ENCODE results near the gene NISCH.
A peak's percentile ranks its signal among the peaks of the same experiment; 100 is the strongest.

Gene NISCH

DNA sequence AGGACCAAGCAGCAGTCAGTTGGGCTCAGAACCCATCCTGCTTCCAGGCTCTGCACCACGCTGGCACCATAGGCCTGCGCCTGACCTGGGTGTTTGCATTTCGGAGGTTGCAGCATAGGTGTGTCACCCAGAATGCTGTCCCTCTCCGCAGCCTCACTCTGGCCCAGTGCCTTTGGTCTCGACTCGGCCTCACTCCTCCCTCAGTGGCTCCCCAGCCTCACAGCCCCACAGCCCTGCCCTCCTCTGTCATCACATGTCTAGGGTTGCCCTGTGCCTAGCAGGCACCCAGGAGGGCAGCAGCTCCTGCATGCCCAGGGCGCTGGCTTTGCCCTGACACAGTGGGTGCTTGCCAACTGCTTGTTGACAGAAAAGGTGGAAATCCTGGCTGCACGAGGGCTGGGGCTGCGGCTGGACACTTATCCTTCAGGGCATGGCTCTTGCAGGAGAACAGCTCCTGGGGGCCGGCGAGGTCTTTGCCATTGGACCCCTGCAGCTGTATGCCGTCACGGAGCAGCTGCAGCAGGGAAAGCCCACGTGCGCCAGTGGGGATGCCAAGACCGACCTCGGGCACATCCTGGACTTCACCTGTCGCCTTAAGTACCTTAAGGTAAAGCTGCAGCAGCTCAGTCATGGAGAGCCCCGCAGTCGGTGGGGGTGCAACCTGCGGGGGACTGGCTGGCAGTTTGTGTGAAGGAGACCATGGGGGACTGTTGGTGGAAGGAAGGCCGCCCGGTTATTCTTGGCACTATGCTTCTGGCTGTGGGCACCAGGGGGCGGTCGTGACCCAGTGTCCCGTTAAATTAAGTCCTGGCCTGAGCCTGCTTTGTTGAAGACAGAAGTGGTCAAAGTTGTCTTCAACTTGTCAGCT, 16.2 kb downstream of the NISCH start:
- Histone ChIP-seq H3K27me3 (ENCODE audit: control insufficient read depth, low read length) (no peaks in the 10 kb centered on the region), H3K36me3 (ENCODE audit: control insufficient read depth, low read length) (peaks cover 47% of the 10 kb centered on the region), H3K4me3 (ENCODE audit: low read length) (no peak overlapping the region), H3K27ac (ENCODE audit: low read depth, low read length) (no peak overlapping the region), H3K9me2 (replicated peaks; ENCODE audit: control insufficient read depth, low read length) (no peaks in the 10 kb centered on the region), H3F3A (ENCODE audit: control insufficient read depth, insufficient read depth) (no peaks in the 10 kb centered on the region), H4K20me1 (ENCODE audit: control insufficient read depth, insufficient read depth, low read depth, low read length) (no peaks in the 10 kb centered on the region), H3K9me3 (ENCODE audit: control insufficient read depth, insufficient read depth, low read length) (no peaks in the 10 kb centered on the region), H3K4me1 (ENCODE audit: control insufficient read depth, low read length) (no peaks in the 10 kb centered on the region), H3K4me2 (ENCODE audit: low read length) (no peak overlapping the region), H3K79me2 (ENCODE audit: control insufficient read depth, low read length) (peaks cover 2% of the 10 kb centered on the region; the same call in 1 of the 2 replicates)
- TF ChIP-seq, protein P1, sequence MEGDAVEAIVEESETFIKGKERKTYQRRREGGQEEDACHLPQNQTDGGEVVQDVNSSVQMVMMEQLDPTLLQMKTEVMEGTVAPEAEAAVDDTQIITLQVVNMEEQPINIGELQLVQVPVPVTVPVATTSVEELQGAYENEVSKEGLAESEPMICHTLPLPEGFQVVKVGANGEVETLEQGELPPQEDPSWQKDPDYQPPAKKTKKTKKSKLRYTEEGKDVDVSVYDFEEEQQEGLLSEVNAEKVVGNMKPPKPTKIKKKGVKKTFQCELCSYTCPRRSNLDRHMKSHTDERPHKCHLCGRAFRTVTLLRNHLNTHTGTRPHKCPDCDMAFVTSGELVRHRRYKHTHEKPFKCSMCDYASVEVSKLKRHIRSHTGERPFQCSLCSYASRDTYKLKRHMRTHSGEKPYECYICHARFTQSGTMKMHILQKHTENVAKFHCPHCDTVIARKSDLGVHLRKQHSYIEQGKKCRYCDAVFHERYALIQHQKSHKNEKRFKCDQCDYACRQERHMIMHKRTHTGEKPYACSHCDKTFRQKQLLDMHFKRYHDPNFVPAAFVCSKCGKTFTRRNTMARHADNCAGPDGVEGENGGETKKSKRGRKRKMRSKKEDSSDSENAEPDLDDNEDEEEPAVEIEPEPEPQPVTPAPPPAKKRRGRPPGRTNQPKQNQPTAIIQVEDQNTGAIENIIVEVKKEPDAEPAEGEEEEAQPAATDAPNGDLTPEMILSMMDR (IDR thresholded peaks at IDR 0.05; ENCODE audit: low read depth, low read length, poor library complexity, severe bottlenecking): peak; percentile 77
- no peak for TF ChIP-seq EZH2phosphoT487 (IDR thresholded peaks at IDR 0.05; ENCODE audit: borderline replicate concordance, low read length)

DNA sequence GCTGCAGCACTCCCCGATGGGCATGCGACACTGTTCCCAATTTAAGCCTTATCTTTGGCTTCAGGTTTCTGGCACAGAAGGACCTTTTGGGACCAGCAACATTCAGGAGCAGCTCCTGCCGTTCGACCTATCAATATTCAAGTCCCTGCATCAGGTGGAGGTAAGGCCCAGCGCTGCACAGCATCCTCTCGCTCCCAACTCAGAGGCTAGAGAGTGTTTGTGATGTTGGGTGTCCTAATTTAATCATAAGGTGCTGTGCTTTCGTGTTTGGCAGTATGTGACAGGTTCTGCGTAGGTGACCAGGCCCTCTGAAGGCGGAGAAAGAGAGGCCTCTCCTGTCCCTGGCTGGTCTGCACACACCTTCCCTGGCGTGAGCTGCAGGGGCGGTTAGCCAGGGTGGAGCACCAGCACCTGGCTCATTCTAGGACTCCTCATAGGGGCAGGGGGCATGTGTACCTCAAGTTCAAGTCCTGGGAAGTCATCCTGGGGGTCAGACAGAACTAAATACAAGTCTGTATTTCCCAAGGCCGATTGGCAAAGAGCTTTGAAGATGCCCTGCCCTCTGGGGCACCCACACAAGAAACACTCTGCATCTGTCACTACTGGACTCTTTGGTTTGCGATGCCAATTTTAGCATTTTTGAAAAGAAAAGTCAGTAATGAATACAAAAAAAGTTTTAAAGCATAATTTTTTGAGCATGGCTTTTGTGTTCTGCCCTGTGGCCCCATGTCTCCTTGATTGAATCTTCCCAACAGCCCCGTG, 17.0 kb downstream of the NISCH start:
- Histone ChIP-seq H4K20me1 (ENCODE audit: control insufficient read depth, insufficient read depth, low read depth, low read length) (no peaks in the 10 kb centered on the region), H3K4me3 (ENCODE audit: low read length) (no peak overlapping the region), H3F3A (ENCODE audit: control insufficient read depth, insufficient read depth) (no peaks in the 10 kb centered on the region), H3K4me1 (ENCODE audit: control insufficient read depth, low read length) (no peaks in the 10 kb centered on the region), H3K27me3 (ENCODE audit: control insufficient read depth, low read length) (no peaks in the 10 kb centered on the region), H3K4me2 (ENCODE audit: low read length) (no peak overlapping the region), H3K9me2 (replicated peaks; ENCODE audit: control insufficient read depth, low read length) (no peaks in the 10 kb centered on the region), H3K9me3 (ENCODE audit: control insufficient read depth, insufficient read depth, low read length) (no peaks in the 10 kb centered on the region), H3K36me3 (ENCODE audit: control insufficient read depth, low read length) (peaks cover 53% of the 10 kb centered on the region), H3K27ac (ENCODE audit: low read depth, low read length) (no peak overlapping the region), H3K79me2 (ENCODE audit: control insufficient read depth, low read length) (no peaks in the 10 kb centered on the region)
- TF ChIP-seq, protein P1 (IDR thresholded peaks at IDR 0.05; ENCODE audit: low read depth, low read length, poor library complexity, severe bottlenecking): peak; percentile 7
- TF ChIP-seq EZH2phosphoT487 (IDR thresholded peaks at IDR 0.05; ENCODE audit: borderline replicate concordance, low read length): no peak

DNA sequence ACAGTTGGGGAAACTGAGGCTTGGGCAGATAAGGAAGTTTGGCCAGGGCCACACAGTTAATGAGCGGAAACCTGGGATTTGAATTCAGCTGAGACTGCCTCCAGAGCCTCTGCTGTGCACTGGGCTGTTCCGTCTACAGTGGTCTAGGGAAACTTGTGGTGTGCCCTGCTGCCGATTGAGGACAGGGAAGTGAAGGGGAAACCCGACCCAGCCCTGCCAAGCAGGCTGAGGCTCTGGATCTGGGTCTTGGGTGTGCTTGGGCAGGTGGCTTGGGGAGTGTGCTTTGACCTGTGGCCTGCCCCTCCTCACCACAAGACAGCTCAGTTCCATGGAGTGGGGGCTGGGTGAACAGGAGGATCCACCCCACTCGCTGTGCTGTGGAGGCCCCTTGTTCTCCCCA, 17.6 kb downstream of the NISCH start:
- Histone ChIP-seq H3K79me2 (ENCODE audit: control insufficient read depth, low read length) (no peaks in the 10 kb centered on the region), H3K4me3 (ENCODE audit: low read length) (no peak overlapping the region), H3K4me2 (ENCODE audit: low read length) (no peak overlapping the region), H3F3A (ENCODE audit: control insufficient read depth, insufficient read depth) (no peaks in the 10 kb centered on the region), H3K9me3 (ENCODE audit: control insufficient read depth, insufficient read depth, low read length) (no peaks in the 10 kb centered on the region), H3K27me3 (ENCODE audit: control insufficient read depth, low read length) (no peaks in the 10 kb centered on the region), H3K27ac (ENCODE audit: low read depth, low read length) (no peak overlapping the region), H4K20me1 (ENCODE audit: control insufficient read depth, insufficient read depth, low read depth, low read length) (no peaks in the 10 kb centered on the region), H3K9me2 (replicated peaks; ENCODE audit: control insufficient read depth, low read length) (no peaks in the 10 kb centered on the region), H3K36me3 (ENCODE audit: control insufficient read depth, low read length) (peaks cover 59% of the 10 kb centered on the region), H3K4me1 (ENCODE audit: control insufficient read depth, low read length) (no peaks in the 10 kb centered on the region)
- no peak for TF ChIP-seq EZH2phosphoT487 (IDR thresholded peaks at IDR 0.05; ENCODE audit: borderline replicate concordance, low read length)
- TF ChIP-seq, protein P1 (IDR thresholded peaks at IDR 0.05; ENCODE audit: low read depth, low read length, poor library complexity, severe bottlenecking): no peak

Data from DOHH2 (cell line).